K562 (cell line): ENCODE measurements around the gene TRMT1. TPM values are rescaled to one million over a fixed set of nuclear protein-coding genes. Genes with fewer than 3 reads are reported as not detected.

ENCODE experiments used
- ATAC-seq: fragments of 200-7000 bp; cut with Tn5 transposase; 3 replicates; pipeline ENCODE4 v1.9.1; 2020; ENCODE audit warnings: moderate library complexity
- BruUV-seq: library from RNA; stranded (reverse); fragments of 400-500 nt; replicated peaks from 2 replicates; lab custom pipeline; 2021; lab: Mats Ljungman, UMichigan
- CTCF ChIA-PET: fragments of 300-600 bp; formaldehyde crosslinking; extraction: SDS; loops from one replicate; lab custom pipeline; 2021; ENCODE audit warnings: low intra/inter-chr PET ratio; lab: Yijun Ruan, JAX
- POLR2A ChIA-PET: fragments of 300-600, 350-650 bp; sonication (Branson Sonifier 250); formaldehyde crosslinking; extraction: SDS; loops from one replicate; lab custom pipeline; 2021; ENCODE audit warnings: antibody characterized with exemption, inconsistent platforms; lab: Yijun Ruan, JAX
- DNase-seq, 4 experiments: peaks; one replicate each; pipeline versions ENCODE4 v3.0.0 to v3.0.0-alpha.2; 2011 to 2018; ENCODE audit warnings: low spot score in 3 of 4, mixed read lengths in 3 of 4; ENCODE audit errors: extremely low read depth in 1 of 4
- FAIRE-seq: peaks from 2 replicates; lab custom pipeline; 2011; peaks lifted over from hg19 to GRCh38; lab: Jason Lieb, UNC
- H2AFZ ChIP-seq: 2 replicates; pipeline ENCODE4 v1.6.0; 2011; ENCODE audit warnings: low read depth, low read length, control low read depth, inconsistent platforms
- H3K27ac ChIP-seq: fragments of 200-600 bp; 3 replicates; pipeline ENCODE4 v1.8.0; 2011; ENCODE audit warnings: low read depth, mild to moderate bottlenecking, control low read depth, inconsistent platforms, low read length, moderate library complexity, mixed read lengths; ENCODE audit errors: extremely low read depth
- H3K27me3 ChIP-seq, 2 experiments: fragments of 300-600 bp in 1 of 2; 2 replicates in 1 of 2; 3 replicates in 1 of 2; pipeline versions ENCODE4 v1.6.0 to v1.8.0; 2011; ENCODE audit warnings: inconsistent platforms in 2 of 2, low read length in 2 of 2, mild to moderate bottlenecking in 1 of 2, mixed read lengths in 1 of 2, moderate library complexity in 1 of 2; ENCODE audit not compliant: control insufficient read depth in 2 of 2, insufficient read depth in 2 of 2
- H3K36me3 ChIP-seq: fragments of 300-600 bp; 3 replicates; pipeline ENCODE4 v1.8.0; 2011; ENCODE audit warnings: mild to moderate bottlenecking, low read length, inconsistent platforms; ENCODE audit not compliant: control insufficient read depth, insufficient read depth
- H3K4me1 ChIP-seq, 2 experiments: fragments of 200-600 bp in 1 of 2; replicated peaks in 1 of 2; 2 replicates in 1 of 2; 3 replicates in 1 of 2; pipeline versions ENCODE4 v1.5.1 to v1.8.0; 2011; ENCODE audit warnings: inconsistent platforms in 2 of 2, low read length in 2 of 2, mild to moderate bottlenecking in 1 of 2, mixed read lengths in 1 of 2, moderate library complexity in 1 of 2; ENCODE audit not compliant: control insufficient read depth in 2 of 2, insufficient read depth in 2 of 2
- H3K4me2 ChIP-seq: 2 replicates; pipeline ENCODE4 v1.6.1; 2011; ENCODE audit warnings: low read length, control low read depth, inconsistent platforms, mixed read lengths; ENCODE audit not compliant: insufficient read depth
- H3K4me3 ChIP-seq: fragments of 200-600 bp; sonication (generic), shearing (Covaris generic); 2 replicates; pipeline ENCODE4 v1.5.1; 2016; ENCODE audit warnings: control low read depth, inconsistent platforms
- H3K79me2 ChIP-seq: fragments of 200-600 bp; 3 replicates; pipeline ENCODE4 v1.8.0; 2011; ENCODE audit warnings: low read length, inconsistent platforms; ENCODE audit not compliant: control insufficient read depth, insufficient read depth
- H3K9ac ChIP-seq, 2 experiments: 2 replicates each; pipeline versions ENCODE4 v1.6.0 to v1.6.1; 2011; ENCODE audit warnings: low read depth in 2 of 2, low read length in 2 of 2, control low read depth in 1 of 2, inconsistent platforms in 1 of 2, mild to moderate bottlenecking in 1 of 2, mixed read lengths in 1 of 2; ENCODE audit not compliant: insufficient read depth in 1 of 2
- H3K9me1 ChIP-seq: one replicate; pipeline ENCODE4 v1.6.0; 2011; ENCODE audit warnings: inconsistent platforms, mild to moderate bottlenecking, low read length, moderate library complexity; ENCODE audit not compliant: control insufficient read depth, insufficient read depth
- H3K9me3 ChIP-seq: replicated peaks from 2 replicates; pipeline ENCODE4 v1.5.1; 2011; ENCODE audit warnings: low read depth, low read length, inconsistent platforms; ENCODE audit not compliant: control insufficient read depth, insufficient read depth
- H4K20me1 ChIP-seq: replicated peaks from 2 replicates; pipeline ENCODE4 v1.6.1; 2011; ENCODE audit warnings: low read length, inconsistent platforms, mixed read lengths; ENCODE audit not compliant: control insufficient read depth, insufficient read depth
- ZBTB11 ChIP-seq, 3 experiments: fragments of 200-800 bp in 1 of 3; fragments of 250-450 bp in 1 of 3; fragments of 450-650 bp in 1 of 3; sonication (Bioruptor Pico) in 1 of 3; sonication (Bioruptor generic) in 1 of 3; formaldehyde crosslinking in 1 of 3; IDR thresholded peaks; 2 replicates each; pipeline versions ENCODE4 v1.6.1 to v1.8.0; 2016 to 2022; ENCODE audit warnings: mild to moderate bottlenecking in 2 of 3, missing genetic modification characterization in 2 of 3, missing compliant biosample characterization in 1 of 3, moderate library complexity in 1 of 3
- ZFP30 ChIP-seq: fragments of 250-450 bp; sonication (Bioruptor Pico); IDR thresholded peaks from 2 replicates; pipeline ENCODE4 v1.8.0; 2022; ENCODE audit warnings: moderate library complexity, mild to moderate bottlenecking, inconsistent platforms, borderline replicate concordance
- ZNF449 ChIP-seq: fragments of 250-450 bp; sonication (Bioruptor Pico); IDR thresholded peaks from 2 replicates; pipeline ENCODE4 v1.8.0; 2022; ENCODE audit warnings: moderate library complexity, mild to moderate bottlenecking, inconsistent platforms
- WGBS: fragments of 100-300 bp; shearing (Covaris generic); methylation state at CpG from one replicate; pipeline ENCODE4 v1.1.6; 2016; ENCODE audit warnings: low coverage, mixed read lengths; ENCODE audit not compliant: insufficient coverage; ENCODE audit errors: missing lambda C conversion rate; 5-methylcytosine and 5-hydroxymethylcytosine counted together
- in situ Hi-C: fragments of 300-500 bp; cut with MboI; formaldehyde crosslinking; loops from 4 replicates; pipeline ENCODE4 v1.15.0; 2018; ENCODE audit warnings: inconsistent platforms, mixed read lengths
- intact Hi-C: fragments of 100-400 bp; cut with micrococcal nuclease; formaldehyde crosslinking; loops from 2 replicates; pipeline ENCODE4 v1.14.2; 2022
- polyA plus RNA-seq, 8 experiments: library from polyadenylated mRNA; depleted of rRNA in 4 of 8; stranded (reverse) in 5 of 8; unstranded in 3 of 8; fragments of >200 nt; fragmentation: Nextera tagmentation in 2 of 8; fragmentation: Illumina TruSeq in 1 of 8; extraction: Ambion mirVana in 2 of 8; extraction: Trizol in 1 of 8; gene quantifications; 2 replicates each; pipeline versions ENCODE4 v1.2.1 to v1.2.3, GENCODE V29; 2011 to 2014; ENCODE audit warnings: inconsistent platforms in 1 of 8, missing spikeins in 1 of 8
- total RNA-seq, 7 experiments: library from RNA; depleted of rRNA in 6 of 7; stranded (reverse); fragments of >200 nt in 6 of 7; fragmentation: Illumina TruSeq in 2 of 7; extraction: Trizol in 2 of 7; gene quantifications; 2 replicates each; pipeline versions ENCODE4 v1.2.1 to v1.2.3, GENCODE V29; 2011 to 2021; ENCODE audit warnings: low replicate concordance in 1 of 7

The TRMT1 gene
- total and polyA plus RNA-seq, 9 of the 15 experiments (the other 6 are each of a cell fraction or from before 2014, with no cell fraction given), result 5.8 to 158 (median 54.3) TPM

GRCh38 chr19:13089857-13090507 lies 26.6 kb downstream of the TRMT1 start:
- POLR2A ChIA-PET, result interaction anchor here (0.6 to 1.6 kb wide), 4 partner anchors 9 to 623 kb away, joined by 3 to 6 read pairs (median 4); no protein-coding TSS in a partner anchor
- 89% methylated on average over 11 of the region's 12 CpGs for WGBS
- FAIRE-seq, result no peak
- H3K27ac ChIP-seq, result no peak overlapping the region
- TF ChIP-seq ZBTB11 (CRISPR knock-in tag; IDR thresholded peaks at IDR 0.05), result no peak
- TF ChIP-seq ZNF449 (CRISPR knock-in tag), result no peak
- TF ChIP-seq ZFP30, result no peak
- peaks cover 7% of the 10 kb centered on the region; the same call in 1 of the 3 replicates for H3K36me3 ChIP-seq
- no peaks in the 10 kb centered on the region for H3K27me3 ChIP-seq
- DNase-seq, result no peak
- H2AFZ ChIP-seq, result no peak overlapping the region
- no peaks in the 10 kb centered on the region for H3K79me2 ChIP-seq
- no peak overlapping the region for H3K4me2 ChIP-seq
- in situ Hi-C loops (loop anchor here (5.0 kb wide), 1 partner anchor 113 kb away; no protein-coding TSS in a partner anchor), intact Hi-C loops (loop anchor here (5.0 kb wide), 1 partner anchor 58 kb away; no protein-coding TSS in a partner anchor)
- peaks cover 11 to 60% of the 10 kb centered on the region in 2 experiments for H3K4me1 ChIP-seq
- no peak for ATAC-seq
- CTCF ChIA-PET, result interaction anchor here (2.1 kb wide), 1 partner anchor 112 kb away, joined by 12 read pairs; no protein-coding TSS in a partner anchor
- no peak overlapping the region for H3K4me3 ChIP-seq
- no TSS peak for BruUV-seq
- peak overlapping the region in 1 of 2 experiments; percentile 76; a peak in 1 of 4 replicates for H3K9ac ChIP-seq
- H3K9me3 ChIP-seq, result no peaks in the 10 kb centered on the region
- H3K9me1 ChIP-seq, result no peaks in the 10 kb centered on the region
- no peaks in the 10 kb centered on the region for H4K20me1 ChIP-seq
